SU-DHL-6 (cell line): ENCODE measurements around the gene CBY2.

Experiments used
- H2AFZ ChIP-seq: fragments of 200-600 bp; sonication (generic); 2 replicates; pipeline ENCODE4 v1.6.1; 2014; ENCODE audit warnings: low read depth, mild to moderate bottlenecking, moderate library complexity, mixed read lengths, antibody characterized with exemption, low read length; ENCODE audit not compliant: severe bottlenecking
- H3F3A ChIP-seq: fragments of 200-600 bp; shearing (Covaris generic); 2 replicates; pipeline ENCODE4 v1.6.0; 2016; ENCODE audit warnings: antibody characterized with exemption, mild to moderate bottlenecking; ENCODE audit not compliant: insufficient read depth
- H3K27ac ChIP-seq: fragments of 200-600 bp; sonication (generic); 2 replicates; pipeline ENCODE4 v1.5.1; 2016; ENCODE audit warnings: low read depth, mild to moderate bottlenecking, low read length, moderate library complexity, mixed read lengths
- H3K27me3 ChIP-seq: fragments of 200-600 bp; sonication (generic), shearing (Covaris generic); 2 replicates; pipeline ENCODE4 v1.6.0; 2014; ENCODE audit warnings: mild to moderate bottlenecking, low read length
- H3K36me3 ChIP-seq: fragments of 200-600 bp; sonication (generic); 2 replicates; pipeline ENCODE4 v1.6.1; 2014; ENCODE audit warnings: mild to moderate bottlenecking, low read length, mixed read lengths
- H3K4me2 ChIP-seq: fragments of 300-600, 200-600 bp; shearing (Covaris generic), sonication (generic); 2 replicates; pipeline ENCODE4 v1.6.0; 2014; ENCODE audit warnings: low read length, low read depth, mild to moderate bottlenecking; ENCODE audit not compliant: poor library complexity, severe bottlenecking
- H3K4me3 ChIP-seq: fragments of 200-600 bp; sonication (generic); 2 replicates; pipeline ENCODE4 v1.5.1; 2014; ENCODE audit warnings: antibody characterized with exemption, low read length, mild to moderate bottlenecking, mixed read lengths; ENCODE audit not compliant: insufficient read depth, poor library complexity, severe bottlenecking
- H3K79me2 ChIP-seq: fragments of 200-600 bp; sonication (generic); 2 replicates; pipeline ENCODE4 v1.6.1; 2014; ENCODE audit warnings: mild to moderate bottlenecking, low read length, moderate library complexity; ENCODE audit not compliant: insufficient read depth
- H3K9ac ChIP-seq: fragments of 200-600 bp; sonication (generic); 2 replicates; pipeline ENCODE4 v1.7.0; 2014; ENCODE audit warnings: mild to moderate bottlenecking, low read length
- H3K9me2 ChIP-seq: fragments of 200-600 bp; sonication (generic); replicated peaks from 2 replicates; pipeline ENCODE4 v1.6.1; 2014; ENCODE audit warnings: low read length; ENCODE audit not compliant: insufficient read depth
- H3K9me3 ChIP-seq: fragments of 200-600 bp; sonication (generic); 2 replicates; pipeline ENCODE4 v1.6.1; 2014; ENCODE audit warnings: low read length, mixed read lengths; ENCODE audit not compliant: insufficient read depth
- H4K20me1 ChIP-seq: fragments of 200-600 bp; sonication (generic); 2 replicates; pipeline ENCODE4 v1.6.1; 2014; ENCODE audit warnings: low read depth, mild to moderate bottlenecking, antibody characterized with exemption, low read length, moderate library complexity, mixed read lengths
- CTCF ChIP-seq: fragments of 200-600 bp; sonication (generic); IDR thresholded peaks from one replicate; pipeline ENCODE4 v1.5.1; 2017; ENCODE audit warnings: antibody characterized with exemption, mild to moderate bottlenecking, low read length, moderate library complexity; ENCODE audit not compliant: insufficient read depth, poor library complexity, severe bottlenecking
- EZH2phosphoT487 ChIP-seq: fragments of 200-600 bp; sonication (generic), shearing (Covaris generic); conservative IDR thresholded peaks from 2 replicates; pipeline ENCODE4 v1.6.1; 2018; ENCODE audit warnings: mild to moderate bottlenecking, antibody characterized with exemption, low read length, moderate library complexity, mixed read lengths

CBY2 gene

GRCh38 chr13:45763419-45763818, 61.3 kb downstream of the CBY2 start:
- Histone ChIP-seq H3K4me2 (no peak overlapping the region), H3K36me3 (no peaks in the 10 kb centered on the region), H3K79me2 (no peaks in the 10 kb centered on the region), H4K20me1 (no peaks in the 10 kb centered on the region), H3K27me3 (no peaks in the 10 kb centered on the region), H3K27ac (no peak overlapping the region), H3K9me3 (no peaks in the 10 kb centered on the region), H3K9ac (no peak overlapping the region), H3K9me2 (no peaks in the 10 kb centered on the region), H3K4me3 (no peak overlapping the region), H3F3A (no peaks in the 10 kb centered on the region), H2AFZ (no peak overlapping the region)
- TF ChIP-seq EZH2phosphoT487 (no peak), CTCF (no peak)
